ENCODE data around the gene NCBP2L. TPM values are rescaled to one million over a fixed set of nuclear protein-coding genes. Genes with fewer than 3 reads are reported as not detected.

NCBP2L gene
- total and polyA plus RNA-seq, 9 of the 15 experiments (the other 6 are each of a cell fraction or from before 2014, with no cell fraction given), result not detected

DNA sequence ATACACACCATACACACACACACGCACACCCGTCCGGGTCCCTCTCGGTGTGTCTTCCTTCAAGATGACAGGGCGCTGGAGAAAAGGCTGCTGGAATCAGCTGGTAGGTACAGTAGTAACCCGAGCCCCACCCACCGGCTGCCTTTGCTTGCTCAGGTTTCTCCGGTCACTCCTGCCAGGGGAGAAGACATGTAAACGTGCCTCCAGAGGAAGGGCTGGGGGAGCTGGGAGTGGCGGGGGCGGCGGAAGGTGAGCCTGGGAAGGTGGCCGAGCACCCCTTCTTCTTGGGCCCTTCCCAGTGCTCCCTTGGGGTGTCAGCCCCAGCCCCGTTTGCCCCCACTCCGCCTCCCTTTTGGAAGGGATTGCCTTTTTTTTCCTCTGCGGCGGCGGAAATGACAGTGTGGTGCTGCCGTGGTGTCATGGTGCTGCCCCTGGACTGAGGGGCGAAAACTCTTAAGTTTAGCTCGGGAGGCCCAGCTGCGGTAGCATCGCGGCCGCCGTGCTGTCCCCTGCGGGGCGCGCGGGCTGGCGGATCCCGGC lies 48.2 kb downstream of the NCBP2L start, which contains the start of gene MID2:
TSS of gene MID2 (plus strand) at position 169 of the 540 bp plus-strand sequence. CDS start 561 bp downstream, outside the sequence.
- H3K27me3 ChIP-seq (ENCODE audit: control insufficient read depth in 2 of 2, insufficient read depth in 2 of 2, low read length in 2 of 2), result peaks cover 2 to 24% of the 10 kb centered on the region in 2 experiments; a peak in 2 of 5 replicates
- no peak within 1 kb of the TSS for H2AFZ ChIP-seq (ENCODE audit: low read depth, low read length)
- ATAC-seq (no peak), FAIRE-seq (no peak), DNase-seq (ENCODE audit: extremely low read depth in 1 of 4, low spot score in 3 of 4) (no peak)
- CTCF ChIA-PET (ENCODE audit: low intra/inter-chr PET ratio), result no interaction called here
- peaks cover 0 to 12% of the 10 kb centered on the region in 2 experiments; a peak in 2 of 5 replicates for H3K4me1 ChIP-seq (replicated peaks in 1 of 2; ENCODE audit: control insufficient read depth in 2 of 2, insufficient read depth in 2 of 2, low read length in 2 of 2)
- no peak within 1 kb of the TSS for H3K27ac ChIP-seq (ENCODE audit: extremely low read depth, low read depth, low read length)
- H3K4me3 ChIP-seq, result no peak within 1 kb of the TSS
- no peaks in the 10 kb centered on the region for H3K9me3 ChIP-seq (replicated peaks; ENCODE audit: control insufficient read depth, insufficient read depth, low read depth, low read length)
- H3K9ac ChIP-seq (ENCODE audit: insufficient read depth in 1 of 2, low read depth in 2 of 2, low read length in 2 of 2), result no peak within 1 kb of the TSS
- intact Hi-C loops (cut with micrococcal nuclease), result no loop called here
- no peaks in the 10 kb centered on the region for H4K20me1 ChIP-seq (replicated peaks; ENCODE audit: control insufficient read depth, insufficient read depth, low read length)
- no peak within 1 kb of the TSS for H3K4me2 ChIP-seq (ENCODE audit: insufficient read depth, low read length)
- POLR2A ChIA-PET, result no interaction called here
- in situ Hi-C loops (cut with MboI), result no loop called here
- 4% methylated on average over 12 of the region's 32 CpGs for WGBS (ENCODE audit: insufficient coverage, low coverage, missing lambda C conversion rate)
- H3K36me3 ChIP-seq (ENCODE audit: control insufficient read depth, insufficient read depth, low read length), result no peaks in the 10 kb centered on the region
- no TSS peak for BruUV-seq (replicated peaks)
- no peaks in the 10 kb centered on the region for H3K9me1 ChIP-seq (ENCODE audit: control insufficient read depth, insufficient read depth, low read length)
- no peaks in the 10 kb centered on the region for H3K79me2 ChIP-seq (ENCODE audit: control insufficient read depth, insufficient read depth, low read length)
- TF ChIP-seq HEY1 (CRISPR knock-in tag; IDR thresholded peaks at IDR 0.05; ENCODE audit: borderline replicate concordance), result no peak
- TF ChIP-seq ZNF121 (CRISPR knock-in tag; conservative IDR thresholded peaks at IDR 0.05), result no peak
- no peak for TF ChIP-seq KLF16 (IDR thresholded peaks at IDR 0.05)
- TF ChIP-seq, protein P1, sequence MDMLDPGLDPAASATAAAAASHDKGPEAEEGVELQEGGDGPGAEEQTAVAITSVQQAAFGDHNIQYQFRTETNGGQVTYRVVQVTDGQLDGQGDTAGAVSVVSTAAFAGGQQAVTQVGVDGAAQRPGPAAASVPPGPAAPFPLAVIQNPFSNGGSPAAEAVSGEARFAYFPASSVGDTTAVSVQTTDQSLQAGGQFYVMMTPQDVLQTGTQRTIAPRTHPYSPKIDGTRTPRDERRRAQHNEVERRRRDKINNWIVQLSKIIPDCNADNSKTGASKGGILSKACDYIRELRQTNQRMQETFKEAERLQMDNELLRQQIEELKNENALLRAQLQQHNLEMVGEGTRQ (CRISPR knock-in tag; IDR thresholded peaks at IDR 0.05), result no peak
- TF ChIP-seq FOS (IDR thresholded peaks at IDR 0.05; ENCODE audit: extremely low read depth, insufficient read length), result no peak
- TF ChIP-seq CBX3 (IDR thresholded peaks at IDR 0.05; ENCODE audit: borderline replicate concordance in 1 of 2, low read length in 2 of 2), result no peak
- no peak for TF ChIP-seq ZNF175 (CRISPR knock-in tag; IDR thresholded peaks at IDR 0.05; ENCODE audit: low read depth)
- TF ChIP-seq, protein P2, sequence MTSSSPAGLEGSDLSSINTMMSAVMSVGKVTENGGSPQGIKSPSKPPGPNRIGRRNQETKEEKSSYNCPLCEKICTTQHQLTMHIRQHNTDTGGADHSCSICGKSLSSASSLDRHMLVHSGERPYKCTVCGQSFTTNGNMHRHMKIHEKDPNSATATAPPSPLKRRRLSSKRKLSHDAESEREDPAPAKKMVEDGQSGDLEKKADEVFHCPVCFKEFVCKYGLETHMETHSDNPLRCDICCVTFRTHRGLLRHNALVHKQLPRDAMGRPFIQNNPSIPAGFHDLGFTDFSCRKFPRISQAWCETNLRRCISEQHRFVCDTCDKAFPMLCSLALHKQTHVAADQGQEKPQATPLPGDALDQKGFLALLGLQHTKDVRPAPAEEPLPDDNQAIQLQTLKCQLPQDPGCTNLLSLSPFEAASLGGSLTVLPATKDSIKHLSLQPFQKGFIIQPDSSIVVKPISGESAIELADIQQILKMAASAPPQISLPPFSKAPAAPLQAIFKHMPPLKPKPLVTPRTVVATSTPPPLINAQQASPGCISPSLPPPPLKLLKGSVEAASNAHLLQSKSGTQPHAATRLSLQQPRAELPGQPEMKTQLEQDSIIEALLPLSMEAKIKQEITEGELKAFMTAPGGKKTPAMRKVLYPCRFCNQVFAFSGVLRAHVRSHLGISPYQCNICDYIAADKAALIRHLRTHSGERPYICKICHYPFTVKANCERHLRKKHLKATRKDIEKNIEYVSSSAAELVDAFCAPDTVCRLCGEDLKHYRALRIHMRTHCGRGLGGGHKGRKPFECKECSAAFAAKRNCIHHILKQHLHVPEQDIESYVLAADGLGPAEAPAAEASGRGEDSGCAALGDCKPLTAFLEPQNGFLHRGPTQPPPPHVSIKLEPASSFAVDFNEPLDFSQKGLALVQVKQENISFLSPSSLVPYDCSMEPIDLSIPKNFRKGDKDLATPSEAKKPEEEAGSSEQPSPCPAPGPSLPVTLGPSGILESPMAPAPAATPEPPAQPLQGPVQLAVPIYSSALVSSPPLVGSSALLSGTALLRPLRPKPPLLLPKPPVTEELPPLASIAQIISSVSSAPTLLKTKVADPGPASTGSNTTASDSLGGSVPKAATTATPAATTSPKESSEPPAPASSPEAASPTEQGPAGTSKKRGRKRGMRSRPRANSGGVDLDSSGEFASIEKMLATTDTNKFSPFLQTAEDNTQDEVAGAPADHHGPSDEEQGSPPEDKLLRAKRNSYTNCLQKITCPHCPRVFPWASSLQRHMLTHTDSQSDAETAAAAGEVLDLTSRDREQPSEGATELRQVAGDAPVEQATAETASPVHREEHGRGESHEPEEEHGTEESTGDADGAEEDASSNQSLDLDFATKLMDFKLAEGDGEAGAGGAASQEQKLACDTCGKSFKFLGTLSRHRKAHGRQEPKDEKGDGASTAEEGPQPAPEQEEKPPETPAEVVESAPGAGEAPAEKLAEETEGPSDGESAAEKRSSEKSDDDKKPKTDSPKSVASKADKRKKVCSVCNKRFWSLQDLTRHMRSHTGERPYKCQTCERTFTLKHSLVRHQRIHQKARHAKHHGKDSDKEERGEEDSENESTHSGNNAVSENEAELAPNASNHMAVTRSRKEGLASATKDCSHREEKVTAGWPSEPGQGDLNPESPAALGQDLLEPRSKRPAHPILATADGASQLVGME (CRISPR knock-in tag; IDR thresholded peaks at IDR 0.05), result no peak
- no peak for TF ChIP-seq TAF1 (IDR thresholded peaks at IDR 0.05; ENCODE audit: control insufficient read depth, extremely low read depth, insufficient read depth, low read length, severe bottlenecking)
- TF ChIP-seq, protein P3, sequence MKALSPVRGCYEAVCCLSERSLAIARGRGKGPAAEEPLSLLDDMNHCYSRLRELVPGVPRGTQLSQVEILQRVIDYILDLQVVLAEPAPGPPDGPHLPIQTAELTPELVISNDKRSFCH (CRISPR knock-in tag; IDR thresholded peaks at IDR 0.05), result no peak
- TF ChIP-seq, protein P3 (tag; IDR thresholded peaks at IDR 0.05), result no peak
- TF ChIP-seq PCBP2 (IDR thresholded peaks at IDR 0.05; ENCODE audit: low read depth, low read length, poor library complexity, severe bottlenecking), result no peak
